ENCODE data around the gene MEGF9.

DNA sequence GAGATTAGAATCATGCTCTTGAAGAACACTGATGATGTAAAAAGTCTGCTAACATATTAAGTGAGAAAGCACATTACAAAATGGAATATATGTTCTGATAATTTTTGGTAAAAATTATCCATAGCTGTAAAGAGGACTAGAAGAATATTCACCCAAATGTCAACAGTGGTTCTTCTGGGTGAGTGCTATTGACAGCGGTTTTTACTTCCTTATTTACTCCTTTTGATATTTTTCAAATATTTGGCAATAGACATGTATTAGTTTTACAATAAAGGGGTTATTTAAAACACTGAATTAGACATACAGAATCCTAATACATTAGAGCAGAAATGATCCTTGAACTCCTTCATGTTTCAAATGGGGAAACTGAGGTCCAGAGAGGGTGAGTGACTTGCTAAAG is 26.9 kb upstream of the MEGF9 start:
- no peak for TF ChIP-seq EZH2 (IDR thresholded peaks at IDR 0.05; ENCODE audit: borderline replicate concordance)
- TF ChIP-seq, protein P1, sequence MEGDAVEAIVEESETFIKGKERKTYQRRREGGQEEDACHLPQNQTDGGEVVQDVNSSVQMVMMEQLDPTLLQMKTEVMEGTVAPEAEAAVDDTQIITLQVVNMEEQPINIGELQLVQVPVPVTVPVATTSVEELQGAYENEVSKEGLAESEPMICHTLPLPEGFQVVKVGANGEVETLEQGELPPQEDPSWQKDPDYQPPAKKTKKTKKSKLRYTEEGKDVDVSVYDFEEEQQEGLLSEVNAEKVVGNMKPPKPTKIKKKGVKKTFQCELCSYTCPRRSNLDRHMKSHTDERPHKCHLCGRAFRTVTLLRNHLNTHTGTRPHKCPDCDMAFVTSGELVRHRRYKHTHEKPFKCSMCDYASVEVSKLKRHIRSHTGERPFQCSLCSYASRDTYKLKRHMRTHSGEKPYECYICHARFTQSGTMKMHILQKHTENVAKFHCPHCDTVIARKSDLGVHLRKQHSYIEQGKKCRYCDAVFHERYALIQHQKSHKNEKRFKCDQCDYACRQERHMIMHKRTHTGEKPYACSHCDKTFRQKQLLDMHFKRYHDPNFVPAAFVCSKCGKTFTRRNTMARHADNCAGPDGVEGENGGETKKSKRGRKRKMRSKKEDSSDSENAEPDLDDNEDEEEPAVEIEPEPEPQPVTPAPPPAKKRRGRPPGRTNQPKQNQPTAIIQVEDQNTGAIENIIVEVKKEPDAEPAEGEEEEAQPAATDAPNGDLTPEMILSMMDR (IDR thresholded peaks at IDR 0.05; ENCODE audit: poor library complexity): no peak
